CD4-positive, alpha-beta T cell (primary cell): ENCODE data around the gene CACNG8. TPM values are rescaled to one million over a fixed set of nuclear protein-coding genes. Genes with fewer than 3 reads are reported as not detected.
A peak's percentile ranks its signal among the peaks of the same experiment; 100 is the strongest.

Experiments
- ATAC-seq: fragments of 200-7000 bp; cut with Tn5 transposase; one replicate; pipeline ENCODE4 v1.10.0; 2022; ENCODE audit warnings: mild to moderate bottlenecking; ENCODE audit not compliant: poor library complexity
- CTCF ChIA-PET: fragments of 350-600 bp; sonication (Branson Sonifier 250); formaldehyde crosslinking; loops from one replicate; lab custom pipeline; 2021; ENCODE audit warnings: antibody characterized with exemption, inconsistent platforms; lab: Charles Lee
- POLR2A ChIA-PET: fragments of 350-600 bp; sonication (Branson Sonifier 250); formaldehyde crosslinking; loops from one replicate; lab custom pipeline; 2021; ENCODE audit warnings: antibody characterized with exemption, inconsistent platforms; lab: Charles Lee
- DNase-seq, 14 experiments: peaks; one replicate each; pipeline ENCODE4 v3.0.0-alpha.2; 2013 to 2020; ENCODE audit warnings: mixed read lengths in 2 of 14
- H3K27ac ChIP-seq, 2 donors: one replicate each; pipeline versions ENCODE4 v1.5.1 to v1.7.0; 2013; ENCODE audit warnings: low read length in 2 of 2, low read depth in 1 of 2, mild to moderate bottlenecking in 1 of 2
- H3K27me3 ChIP-seq, 2 experiments: 1 replicate in 1 of 2; 2 replicates in 1 of 2; pipeline versions ENCODE4 v1.6.1 to v1.7.0; 2013; ENCODE audit warnings: low read length in 2 of 2, control low read depth in 1 of 2, mild to moderate bottlenecking in 1 of 2, moderate library complexity in 1 of 2; ENCODE audit not compliant: insufficient read depth in 2 of 2, control insufficient read depth in 1 of 2
- H3K36me3 ChIP-seq: one replicate; pipeline ENCODE4 v1.6.1; 2013; ENCODE audit warnings: low read length, control low read depth; ENCODE audit not compliant: insufficient read depth
- H3K4me1 ChIP-seq: one replicate; pipeline ENCODE4 v1.6.1; 2013; ENCODE audit warnings: low read length, control low read depth; ENCODE audit not compliant: insufficient read depth
- H3K4me3 ChIP-seq: one replicate; pipeline ENCODE4 v1.5.1; 2013; ENCODE audit warnings: mild to moderate bottlenecking, low read length, moderate library complexity
- H3K9me3 ChIP-seq, 2 experiments: 1 replicate in 1 of 2; 2 replicates in 1 of 2; pipeline versions ENCODE4 v1.6.1 to v1.7.0; 2013; ENCODE audit warnings: low read length in 2 of 2, mild to moderate bottlenecking in 2 of 2, control low read depth in 1 of 2, moderate library complexity in 1 of 2; ENCODE audit not compliant: control insufficient read depth in 1 of 2, insufficient read depth in 1 of 2
- H3K27ac Mint-ChIP-seq: one replicate; pipeline ENCODE4 v1.8.0; 2020; ENCODE audit warnings: mixed read lengths
- H3K27me3 Mint-ChIP-seq: one replicate; pipeline ENCODE4 v1.8.0; 2021; ENCODE audit warnings: mixed read lengths
- H3K36me3 Mint-ChIP-seq: one replicate; pipeline ENCODE4 v1.8.0; 2021; ENCODE audit warnings: low read depth, mixed read lengths
- H3K4me1 Mint-ChIP-seq: one replicate; pipeline ENCODE4 v1.8.0; 2021; ENCODE audit warnings: low read depth, mixed read lengths
- H3K4me3 Mint-ChIP-seq: one replicate; pipeline ENCODE4 v1.8.0; 2020; ENCODE audit warnings: mild to moderate bottlenecking, mixed read lengths
- H3K9me3 Mint-ChIP-seq: one replicate; pipeline ENCODE4 v1.8.0; 2020; ENCODE audit warnings: mixed read lengths
- CTCF ChIP-seq: fragments of 200-600 bp; IDR thresholded peaks from one replicate; pipeline ENCODE4 v1.8.0; 2022; ENCODE audit warnings: antibody characterized with exemption, mild to moderate bottlenecking
- intact Hi-C, 2 experiments: fragments of 100-400 bp; cut with DNase I in 1 of 2; cut with micrococcal nuclease in 1 of 2; formaldehyde crosslinking; loops; one replicate each; pipeline versions ENCODE4 v1.15.1 to v1.9.0; 2023 to 2025; cut with DNase I, micrococcal nuclease
- total RNA-seq, 174 experiments: library from RNA in 2 of 174; stranded (reverse) in 2 of 174; gene quantifications; one replicate each; pipeline ENCODE4 v1.2.3 and lab custom pipeline; 2021 to 2026

The CACNG8 gene
- total RNA-seq, 2 experiments from 2014 or later = not detected

DNA sequence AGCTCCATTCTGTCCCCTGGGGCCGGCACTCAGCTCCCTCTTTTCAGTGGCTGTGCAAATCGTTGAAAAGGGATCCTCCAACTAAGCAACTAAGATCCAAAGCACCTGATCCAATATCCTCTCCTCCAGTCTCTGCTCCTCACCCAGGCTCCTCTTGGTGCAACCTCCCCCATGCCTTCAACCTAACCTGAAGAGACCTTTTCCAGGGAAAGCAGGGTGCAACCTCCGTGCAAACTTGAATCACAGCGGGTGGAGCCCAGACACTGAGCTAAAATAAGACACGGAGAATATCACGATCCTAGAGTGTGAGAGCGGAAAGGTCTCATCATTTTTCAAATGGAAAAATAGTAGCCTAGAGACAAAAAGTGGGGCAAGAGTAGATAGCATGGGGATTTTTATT is 45.4 kb upstream of the CACNG8 start:
- Histone ChIP-seq H3K27ac (no peak overlapping the region), H3K4me3 (no peak overlapping the region), H3K4me1 (no peaks in the 10 kb centered on the region), H3K36me3 (no peaks in the 10 kb centered on the region), H3K9me3 (peaks cover 0 to 6% of the 10 kb centered on the region in 2 experiments), H3K27me3 (peaks cover 0 to 12% of the 10 kb centered on the region in 2 experiments)
- Mint-ChIP-seq H3K27ac (no peak overlapping the region), H3K4me3 (no peak overlapping the region), H3K9me3 (no peaks in the 10 kb centered on the region), H3K4me1 (no peaks in the 10 kb centered on the region), H3K27me3 (peaks cover 37% of the 10 kb centered on the region), H3K36me3 (no peaks in the 10 kb centered on the region)
- ATAC-seq (no peak), DNase-seq (no peak)
- TF ChIP-seq CTCF = no peak
- POLR2A ChIA-PET = no interaction called here
- intact Hi-C loops = no loop called here
- CTCF ChIA-PET = interaction anchor here (0.6 to 0.7 kb wide), 2 partner anchors 14 to 50 kb away, joined by 3 read pairs; no protein-coding TSS in a partner anchor

DNA sequence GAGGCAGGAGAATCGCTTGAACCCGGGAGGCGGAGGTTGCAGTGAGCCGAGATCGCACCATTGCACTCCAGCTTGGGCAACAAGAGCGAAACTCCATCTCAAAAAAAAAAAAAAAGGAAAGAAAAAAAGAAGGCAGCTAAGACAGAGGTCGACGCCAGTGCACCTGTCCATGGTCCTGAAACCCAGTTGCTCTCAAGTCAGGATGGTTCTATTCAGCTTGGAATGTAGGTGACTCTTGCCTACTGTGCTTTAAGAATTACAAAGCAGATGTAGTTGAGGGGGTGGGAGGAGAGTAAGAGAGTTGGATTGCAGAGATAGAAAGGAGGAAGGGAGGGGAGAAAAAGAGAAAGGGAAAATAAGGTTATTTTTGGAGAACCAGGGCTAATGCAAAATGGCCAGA is 35.0 kb upstream of the CACNG8 start:
- POLR2A ChIA-PET = no interaction called here
- intact Hi-C loops = loop anchor here in 1 of 2 experiments (2.0 kb wide), 1 partner anchor 25 kb away; no protein-coding TSS in a partner anchor
- TF ChIP-seq CTCF = no peak

GRCh38 chr19:53936029-53936428 is 26.7 kb upstream of the CACNG8 start:
- Mint-ChIP-seq H3K4me3 (no peak overlapping the region), H3K9me3 (no peaks in the 10 kb centered on the region), H3K27me3 (peaks cover 32% of the 10 kb centered on the region), H3K4me1 (no peaks in the 10 kb centered on the region), H3K36me3 (no peaks in the 10 kb centered on the region), H3K27ac (no peak overlapping the region)
- Histone ChIP-seq H3K36me3 (no peaks in the 10 kb centered on the region), H3K27me3 (peaks cover 7 to 17% of the 10 kb centered on the region in 2 experiments), H3K27ac (no peak overlapping the region), H3K9me3 (no peaks in the 10 kb centered on the region), H3K4me3 (no peak overlapping the region), H3K4me1 (no peaks in the 10 kb centered on the region)
- no peak for TF ChIP-seq CTCF
- no peak for ATAC-seq
- ChIA-PET POLR2A (no interaction called here), CTCF (no interaction called here)
- DNase-seq = no peak
- intact Hi-C loops = no loop called here

More for the DNA sequence above, 35.0 kb upstream of the CACNG8 start:
- Histone ChIP-seq H3K27me3 (no peaks in the 10 kb centered on the region), H3K4me3 (no peak overlapping the region), H3K27ac (no peak overlapping the region), H3K36me3 (no peaks in the 10 kb centered on the region), H3K4me1 (no peaks in the 10 kb centered on the region), H3K9me3 (peaks cover 0 to 14% of the 10 kb centered on the region in 2 experiments)
- Mint-ChIP-seq H3K4me1 (no peaks in the 10 kb centered on the region), H3K36me3 (no peaks in the 10 kb centered on the region), H3K27me3 (peaks cover 21% of the 10 kb centered on the region), H3K9me3 (peaks cover 10% of the 10 kb centered on the region), H3K4me3 (no peak overlapping the region), H3K27ac (no peak overlapping the region)
- ATAC-seq (no peak), DNase-seq (peak in 10 of 14 experiments; percentile 17 to 69 (median 31))
- CTCF ChIA-PET = no interaction called here
